ENCODE measurements around the gene IGF1R.

IGF1R gene

GRCh38 chr15:98904544-98904943 is 256.2 kb downstream of the IGF1R start:
- Mint-ChIP-seq H3K27ac (no peak overlapping the region), H3K9me3 (no peaks in the 10 kb centered on the region), H3K4me1 (peaks cover 7% of the 10 kb centered on the region), H3K4me3 (no peak overlapping the region), H3K36me3 (peaks cover 20% of the 10 kb centered on the region), H3K27me3 (no peaks in the 10 kb centered on the region)
- no peak for ATAC-seq

DNA sequence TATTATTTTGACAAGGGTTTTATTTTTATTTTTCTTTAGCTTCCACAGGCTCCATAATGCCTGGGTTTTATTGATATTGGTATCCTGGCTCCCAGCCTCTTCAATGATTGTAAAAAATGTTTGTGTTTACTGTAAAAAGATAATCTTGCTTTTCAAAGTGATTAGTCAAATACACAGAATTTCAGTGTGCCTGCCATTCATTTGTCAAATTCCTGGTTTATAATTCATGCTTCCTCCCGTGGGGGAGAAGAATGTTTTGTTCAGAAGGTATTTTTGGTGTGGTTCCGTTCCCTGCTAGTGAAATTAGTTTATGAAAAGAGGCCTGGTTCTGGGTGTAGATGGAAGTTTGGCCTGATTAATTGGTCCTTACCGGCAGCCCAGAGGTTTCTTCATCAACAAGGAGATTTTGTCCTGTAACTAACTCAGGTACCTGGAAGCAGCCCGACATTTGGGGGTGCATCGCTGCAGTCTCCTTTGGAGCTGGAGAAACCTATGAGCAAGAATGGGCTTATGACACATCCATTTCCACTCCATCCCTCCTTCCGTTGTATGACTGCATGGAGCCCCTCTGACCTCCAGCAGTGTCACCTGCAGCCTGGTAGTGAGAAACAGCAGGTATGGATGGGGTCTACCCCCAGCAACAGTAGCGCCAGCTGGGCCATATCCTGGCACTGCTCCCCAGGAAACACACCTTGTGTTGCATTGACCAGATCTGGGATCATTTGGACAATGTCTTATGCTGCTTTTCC is 257.8 kb downstream of the IGF1R start:
- peaks cover 7% of the 10 kb centered on the region for H3K4me1 Mint-ChIP-seq
- H3K36me3 Mint-ChIP-seq: peaks cover 20% of the 10 kb centered on the region
- no peaks in the 10 kb centered on the region for H3K27me3 Mint-ChIP-seq
- H3K9me3 Mint-ChIP-seq: no peaks in the 10 kb centered on the region
- H3K4me3 Mint-ChIP-seq: no peak overlapping the region
- H3K27ac Mint-ChIP-seq: no peak overlapping the region
- ATAC-seq: no peak

GRCh38 chr15:98906712-98907083 is 258.4 kb downstream of the IGF1R start:
- Mint-ChIP-seq H3K4me3 (no peak overlapping the region), H3K27ac (no peak overlapping the region), H3K4me1 (peaks cover 7% of the 10 kb centered on the region), H3K27me3 (no peaks in the 10 kb centered on the region), H3K36me3 (peaks cover 15% of the 10 kb centered on the region), H3K9me3 (no peaks in the 10 kb centered on the region)
- ATAC-seq: no peak

DNA sequence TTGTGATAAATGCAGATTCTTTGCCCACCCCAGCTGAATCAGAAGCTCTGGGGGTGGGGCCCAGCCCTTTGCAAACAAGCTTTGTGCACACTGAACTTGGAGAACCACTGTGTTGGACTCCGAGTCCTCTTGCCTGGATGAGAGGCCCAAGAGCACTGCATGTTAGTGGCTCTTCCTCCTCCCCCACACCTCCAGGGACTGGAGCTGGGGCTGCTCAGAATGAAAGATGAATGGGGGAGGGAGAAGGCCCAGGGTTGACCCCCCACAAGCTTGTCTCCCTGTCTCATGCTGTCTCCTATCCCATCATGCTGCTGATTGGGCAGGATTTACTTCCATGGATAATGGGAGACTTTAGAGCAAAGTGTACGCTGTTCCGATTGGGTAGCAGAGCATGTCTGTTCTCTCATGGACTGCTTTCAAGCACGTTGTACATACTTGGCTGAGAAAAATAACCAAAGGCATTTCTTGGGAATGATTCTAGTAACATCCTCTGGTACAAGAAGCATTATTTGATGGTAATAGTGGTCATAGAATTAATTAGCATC is 259.7 kb downstream of the IGF1R start:
- H3K9me3 Mint-ChIP-seq: no peaks in the 10 kb centered on the region
- no peak overlapping the region for H3K4me3 Mint-ChIP-seq
- ATAC-seq: no peak
- no peaks in the 10 kb centered on the region for H3K27me3 Mint-ChIP-seq
- peaks cover 20% of the 10 kb centered on the region for H3K36me3 Mint-ChIP-seq
- H3K4me1 Mint-ChIP-seq: peaks cover 7% of the 10 kb centered on the region
- no peak overlapping the region for H3K27ac Mint-ChIP-seq

DNA sequence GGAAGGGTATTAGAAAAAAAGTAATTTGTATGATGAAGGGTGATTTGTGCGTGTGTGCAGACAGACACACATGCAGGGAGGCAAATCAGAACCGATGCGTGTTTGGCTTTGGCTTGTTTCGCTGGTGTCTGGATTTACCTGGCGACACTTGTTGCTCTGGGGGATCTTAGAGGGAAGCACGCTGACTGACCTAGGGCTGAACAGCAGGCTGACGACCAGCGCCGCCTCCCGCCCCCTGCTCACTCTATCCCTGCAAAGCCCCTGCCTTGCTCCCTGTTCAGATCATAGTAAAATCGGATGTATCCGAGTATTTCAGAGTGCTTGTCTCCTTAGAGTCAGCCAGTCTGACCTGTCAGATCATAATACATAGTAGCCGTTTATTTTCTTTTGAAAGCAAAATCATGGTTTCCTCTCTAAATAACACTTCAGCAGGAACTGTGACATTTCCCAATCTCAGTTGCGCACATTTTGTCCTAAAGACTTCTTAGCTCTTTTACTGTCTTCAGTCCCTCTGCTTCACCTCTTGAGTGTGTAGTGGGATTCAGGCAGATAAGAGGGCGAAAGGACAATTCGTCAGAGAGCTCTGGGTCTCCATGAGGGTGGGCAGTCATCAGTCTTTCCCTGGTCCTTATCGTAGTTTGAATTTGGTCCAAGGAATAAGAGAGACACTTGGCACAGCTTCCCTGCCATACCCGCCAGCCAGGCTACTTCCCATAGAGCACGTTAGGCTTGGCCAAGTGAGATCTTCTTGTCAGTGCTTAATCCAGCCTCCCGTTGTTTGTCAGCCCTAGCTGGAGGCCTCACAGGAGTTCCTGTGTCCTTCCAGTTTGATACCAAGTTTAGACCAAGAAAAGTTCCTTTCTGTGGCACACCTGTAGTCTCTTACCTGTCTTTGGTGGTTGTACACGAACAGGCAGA is 261.9 kb downstream of the IGF1R start:
- Mint-ChIP-seq H3K27me3 (no peaks in the 10 kb centered on the region), H3K36me3 (peaks cover 21% of the 10 kb centered on the region), H3K9me3 (no peaks in the 10 kb centered on the region), H3K4me1 (peaks cover 3% of the 10 kb centered on the region), H3K4me3 (no peak overlapping the region), H3K27ac (no peak overlapping the region)
- no peak for ATAC-seq

GRCh38 chr15:98914626-98915025 is 266.3 kb downstream of the IGF1R start:
- Mint-ChIP-seq H3K27me3 (no peaks in the 10 kb centered on the region), H3K9me3 (no peaks in the 10 kb centered on the region), H3K36me3 (peaks cover 33% of the 10 kb centered on the region), H3K27ac (no peak overlapping the region), H3K4me3 (no peak overlapping the region), H3K4me1 (peaks cover 7% of the 10 kb centered on the region)
- ATAC-seq: no peak

DNA sequence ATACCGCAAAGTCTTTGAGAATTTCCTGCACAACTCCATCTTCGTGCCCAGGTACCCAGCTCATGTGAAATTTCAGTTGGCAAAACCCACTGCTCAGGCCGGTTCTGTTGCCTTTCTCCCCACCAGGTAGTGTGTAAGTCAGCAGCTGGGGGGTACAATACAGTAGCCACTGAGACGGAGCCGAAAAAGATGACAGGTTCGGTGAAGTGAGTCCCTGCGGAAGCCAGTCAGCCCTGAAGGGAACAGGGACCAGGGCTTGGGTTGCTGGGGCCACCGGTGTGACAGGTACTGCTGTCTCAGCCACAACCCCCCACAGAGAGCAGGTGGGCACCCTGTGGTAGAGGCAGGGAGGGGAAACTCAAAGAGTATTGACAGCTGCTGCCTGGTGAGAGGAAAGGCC is 268.5 kb downstream of the IGF1R start:
- peaks cover 39% of the 10 kb centered on the region for H3K36me3 Mint-ChIP-seq
- H3K4me3 Mint-ChIP-seq: no peak overlapping the region
- peaks cover 7% of the 10 kb centered on the region for H3K4me1 Mint-ChIP-seq
- no peak for ATAC-seq
- no peak overlapping the region for H3K27ac Mint-ChIP-seq
- H3K9me3 Mint-ChIP-seq: no peaks in the 10 kb centered on the region
- no peaks in the 10 kb centered on the region for H3K27me3 Mint-ChIP-seq

DNA sequence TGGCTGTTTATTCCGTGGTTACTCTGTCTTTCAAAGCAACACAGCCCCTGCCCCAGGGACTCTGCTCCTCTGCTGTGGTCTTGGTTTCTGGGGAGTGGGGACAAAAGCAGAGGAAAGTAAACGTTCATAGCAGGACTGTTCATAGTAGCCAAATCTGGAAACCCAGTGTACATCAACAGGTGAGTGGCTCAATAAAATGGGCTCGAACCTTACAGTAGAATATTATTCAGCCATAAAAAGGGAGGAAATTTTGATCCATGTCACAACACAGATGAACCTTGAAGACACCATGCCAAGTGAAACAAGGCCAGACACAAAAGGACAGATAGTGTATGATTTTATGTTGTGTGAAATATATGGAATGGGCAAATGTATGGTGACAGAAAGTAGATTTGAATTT is 269.1 kb downstream of the IGF1R start:
- no peaks in the 10 kb centered on the region for H3K9me3 Mint-ChIP-seq
- peaks cover 7% of the 10 kb centered on the region for H3K4me1 Mint-ChIP-seq
- no peaks in the 10 kb centered on the region for H3K27me3 Mint-ChIP-seq
- peaks cover 39% of the 10 kb centered on the region for H3K36me3 Mint-ChIP-seq
- H3K4me3 Mint-ChIP-seq: no peak overlapping the region
- ATAC-seq: no peak
- H3K27ac Mint-ChIP-seq: no peak overlapping the region

DNA sequence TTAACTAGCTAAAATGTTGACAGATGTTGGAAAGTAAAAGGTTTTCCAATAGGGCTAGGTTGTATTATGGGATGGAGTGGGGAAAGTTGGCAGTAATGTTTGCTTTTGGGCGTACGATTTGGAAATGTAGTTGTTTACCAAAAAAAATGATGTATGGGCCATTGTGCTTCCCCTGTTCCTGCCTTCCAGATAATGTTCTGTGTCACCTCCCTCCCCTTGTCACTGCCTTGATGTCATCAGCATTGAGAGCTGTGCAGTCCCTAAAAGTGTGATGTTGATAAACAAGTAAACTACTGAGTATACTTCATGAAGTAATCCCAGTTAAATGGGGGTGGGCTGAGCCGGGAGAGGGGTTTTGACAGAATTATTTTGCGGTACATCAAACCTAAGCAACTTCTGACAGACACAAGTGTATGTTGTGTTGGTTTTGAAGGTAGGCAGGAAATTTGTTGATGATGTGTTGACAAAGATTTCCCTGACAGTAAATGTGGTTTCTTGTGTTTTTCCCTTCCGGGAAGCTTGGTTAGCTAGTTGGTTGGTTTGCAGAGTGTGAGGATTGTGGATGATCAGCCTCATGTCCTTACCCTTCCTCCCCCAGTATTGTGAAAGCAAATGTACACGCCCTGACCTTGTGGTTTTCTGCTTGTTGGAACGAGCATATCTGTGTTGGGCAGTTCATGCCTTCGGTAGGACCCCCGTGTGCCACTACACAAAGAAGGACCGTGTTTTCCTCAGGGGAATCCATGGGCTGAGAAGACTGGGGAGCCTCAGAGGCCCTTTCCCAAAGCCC is 271.9 kb downstream of the IGF1R start:
- Mint-ChIP-seq H3K4me1 (peaks cover 3% of the 10 kb centered on the region), H3K4me3 (no peak overlapping the region), H3K27me3 (no peaks in the 10 kb centered on the region), H3K9me3 (no peaks in the 10 kb centered on the region), H3K27ac (no peak overlapping the region), H3K36me3 (peaks cover 33% of the 10 kb centered on the region)
- ATAC-seq: no peak

DNA sequence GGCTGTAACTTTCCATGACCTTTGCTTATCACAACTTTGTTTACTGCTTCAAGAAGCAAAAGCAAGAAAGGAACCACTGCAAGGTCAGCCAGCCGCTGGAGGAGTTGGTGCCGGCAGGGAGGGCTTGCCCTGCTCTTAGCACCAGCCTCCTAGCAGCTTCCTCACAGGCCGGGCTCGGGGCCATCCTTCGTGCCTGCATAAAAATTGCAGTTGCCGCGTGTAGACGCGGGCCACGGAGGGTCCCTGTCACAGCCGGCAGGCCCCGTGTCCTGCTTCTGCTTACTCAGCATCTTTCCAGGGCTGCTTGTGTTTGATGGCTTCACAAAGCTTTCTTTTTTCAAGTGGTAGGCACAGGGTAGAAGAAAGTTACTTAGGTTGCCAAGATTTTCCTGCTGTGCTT is 274.8 kb downstream of the IGF1R start:
- H3K4me3 Mint-ChIP-seq: no peak overlapping the region
- no peaks in the 10 kb centered on the region for H3K9me3 Mint-ChIP-seq
- H3K36me3 Mint-ChIP-seq: peaks cover 33% of the 10 kb centered on the region
- ATAC-seq: no peak
- H3K27ac Mint-ChIP-seq: no peak overlapping the region
- no peaks in the 10 kb centered on the region for H3K27me3 Mint-ChIP-seq
- H3K4me1 Mint-ChIP-seq: no peaks in the 10 kb centered on the region

GRCh38 chr15:98923579-98923978 is 275.2 kb downstream of the IGF1R start:
- H3K27me3 Mint-ChIP-seq: no peaks in the 10 kb centered on the region
- H3K9me3 Mint-ChIP-seq: no peaks in the 10 kb centered on the region
- no peak for ATAC-seq
- H3K27ac Mint-ChIP-seq: no peak overlapping the region
- no peaks in the 10 kb centered on the region for H3K4me1 Mint-ChIP-seq
- no peak overlapping the region for H3K4me3 Mint-ChIP-seq
- peaks cover 36% of the 10 kb centered on the region for H3K36me3 Mint-ChIP-seq

DNA sequence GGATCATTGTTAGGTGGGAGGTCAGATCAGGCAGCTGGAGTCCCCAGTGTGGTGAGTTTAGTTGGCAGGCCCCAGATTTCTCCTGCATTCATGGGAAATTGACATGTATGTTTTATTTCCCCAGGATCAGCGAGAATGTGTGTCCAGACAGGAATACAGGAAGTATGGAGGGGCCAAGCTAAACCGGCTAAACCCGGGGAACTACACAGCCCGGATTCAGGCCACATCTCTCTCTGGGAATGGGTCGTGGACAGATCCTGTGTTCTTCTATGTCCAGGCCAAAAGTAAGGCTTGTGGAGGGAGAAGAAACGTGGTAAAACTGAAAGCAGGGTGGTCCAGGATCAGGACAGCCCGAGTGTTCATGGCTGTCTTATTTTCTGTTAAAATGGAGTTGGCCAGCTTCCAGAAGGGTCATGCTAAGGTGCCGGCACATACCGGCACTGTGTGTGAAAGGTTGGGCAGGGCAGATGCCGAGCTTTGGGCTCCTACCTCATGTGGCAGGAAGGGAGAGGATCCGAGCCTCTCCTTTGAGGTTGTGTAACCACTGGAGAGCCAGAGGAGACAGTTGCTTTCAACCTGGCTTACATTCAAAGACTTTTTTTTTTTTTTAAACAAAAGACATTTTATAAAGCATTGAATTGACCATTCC is 276.2 kb downstream of the IGF1R start:
- Mint-ChIP-seq H3K4me3 (no peak overlapping the region), H3K9me3 (no peaks in the 10 kb centered on the region), H3K27ac (no peak overlapping the region), H3K4me1 (no peaks in the 10 kb centered on the region), H3K36me3 (peaks cover 31% of the 10 kb centered on the region), H3K27me3 (no peaks in the 10 kb centered on the region)
- no peak for ATAC-seq

GRCh38 chr15:98926236-98926635 is 277.9 kb downstream of the IGF1R start:
- ATAC-seq: no peak
- H3K27me3 Mint-ChIP-seq: no peaks in the 10 kb centered on the region
- H3K4me3 Mint-ChIP-seq: no peak overlapping the region
- H3K9me3 Mint-ChIP-seq: no peaks in the 10 kb centered on the region
- no peaks in the 10 kb centered on the region for H3K4me1 Mint-ChIP-seq
- H3K27ac Mint-ChIP-seq: no peak overlapping the region
- peaks cover 33% of the 10 kb centered on the region for H3K36me3 Mint-ChIP-seq

DNA sequence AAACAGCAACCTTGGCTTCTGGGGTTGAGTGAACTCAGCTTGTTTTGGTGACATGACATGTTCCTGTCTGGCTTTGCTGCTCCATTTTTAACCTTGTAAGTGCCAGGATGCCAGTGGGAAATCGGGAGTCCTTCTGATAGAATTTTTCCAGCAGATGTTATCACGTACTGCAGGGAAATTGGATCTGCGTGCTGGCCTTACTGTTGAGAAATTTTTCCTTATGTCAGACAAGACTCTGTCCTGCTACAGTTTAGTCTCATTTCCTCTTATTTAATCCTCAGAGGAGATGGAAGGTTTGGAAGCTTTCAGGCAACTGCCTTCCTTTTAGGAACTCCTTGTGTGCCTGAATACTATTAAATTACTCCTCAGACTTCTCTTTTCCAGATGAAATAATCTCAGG is 278.7 kb downstream of the IGF1R start:
- no peak for ATAC-seq
- Mint-ChIP-seq H3K27me3 (no peaks in the 10 kb centered on the region), H3K27ac (no peak overlapping the region), H3K4me1 (no peaks in the 10 kb centered on the region), H3K36me3 (peaks cover 30% of the 10 kb centered on the region), H3K9me3 (no peaks in the 10 kb centered on the region), H3K4me3 (no peak overlapping the region)

DNA sequence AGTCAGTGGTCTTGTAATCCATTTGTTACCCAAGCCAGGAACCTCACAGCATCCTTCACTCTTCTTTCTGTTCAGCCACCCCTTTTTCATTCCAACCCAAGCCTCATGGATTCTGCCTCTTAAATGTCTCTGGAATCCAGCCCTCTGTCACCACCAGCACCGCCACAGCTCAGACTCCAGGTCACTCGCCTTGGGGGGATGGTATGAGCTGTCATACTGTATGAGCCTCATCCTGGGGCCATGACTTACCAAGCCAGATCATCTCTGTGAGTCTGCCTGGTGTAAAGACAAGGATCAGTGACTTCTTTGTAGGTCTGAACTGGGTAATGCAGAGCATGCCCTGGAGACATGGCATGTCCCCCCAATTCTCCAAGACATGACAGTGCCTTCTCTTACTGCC is 279.7 kb downstream of the IGF1R start:
- ATAC-seq: no peak
- Mint-ChIP-seq H3K27ac (no peak overlapping the region), H3K4me1 (no peaks in the 10 kb centered on the region), H3K9me3 (no peaks in the 10 kb centered on the region), H3K36me3 (peaks cover 27% of the 10 kb centered on the region), H3K4me3 (no peak overlapping the region), H3K27me3 (no peaks in the 10 kb centered on the region)
